PC-3 (cell line): ENCODE measurements around the gene MOAP1. TPM values are rescaled to one million over a fixed set of nuclear protein-coding genes. Genes with fewer than 3 reads are reported as not detected.
"Not testable (repeated sequence)": the region's sequence is repeated elsewhere in the genome, so short reads cannot be mapped to it uniquely, and the experiment has no call there.

ENCODE experiments used
- ATAC-seq: fragments of 200-7000 bp; cut with Tn5 transposase; 2 replicates; pipeline ENCODE4 v1.9.1; 2020; ENCODE audit warnings: mild to moderate bottlenecking, moderate library complexity
- BruUV-seq: library from RNA; stranded (reverse); fragments of 400-500 nt; replicated peaks from 2 replicates; lab custom pipeline; 2021; lab: Mats Ljungman, UMichigan
- CTCF ChIA-PET: fragments of 300-600 bp; sonication (Branson Sonifier 250); formaldehyde crosslinking; loops from one replicate; lab custom pipeline; 2022; ENCODE audit warnings: antibody characterized with exemption; lab: Charles Lee
- POLR2A ChIA-PET: fragments of 300-600 bp; sonication (Branson Sonifier 250); formaldehyde crosslinking; loops from one replicate; lab custom pipeline; 2022; ENCODE audit warnings: antibody characterized with exemption; ENCODE audit not compliant: unreplicated experiment; lab: Charles Lee
- DNase-seq: peaks from one replicate; pipeline ENCODE4 v3.0.0-alpha.2; 2015
- H2AFZ ChIP-seq: fragments of 300-600 bp; sonication (generic); 2 replicates; pipeline ENCODE4 v1.6.0; 2016; ENCODE audit warnings: antibody characterized with exemption, low read length
- H3F3A ChIP-seq: fragments of 300-600 bp; sonication (generic); one replicate; pipeline ENCODE4 v1.6.0; 2017; ENCODE audit warnings: antibody characterized with exemption, low read length, control low read depth, mild to moderate bottlenecking; ENCODE audit not compliant: unreplicated experiment
- H3K27ac ChIP-seq: fragments of 300-600 bp; sonication (generic); 2 replicates; pipeline ENCODE4 v1.5.1; 2016; ENCODE audit warnings: mild to moderate bottlenecking, low read length
- H3K27me3 ChIP-seq: fragments of 300-600 bp; sonication (generic); 2 replicates; pipeline ENCODE4 v1.6.1; 2016; ENCODE audit warnings: low read length, mixed read lengths
- H3K36me3 ChIP-seq: fragments of 300-600 bp; sonication (generic); 2 replicates; pipeline ENCODE4 v1.6.1; 2016; ENCODE audit warnings: low read depth, mixed run types, low read length, mixed read lengths
- H3K4me1 ChIP-seq: fragments of 300-600 bp; sonication (generic); 2 replicates; pipeline ENCODE4 v1.5.1; 2016; ENCODE audit warnings: low read length; ENCODE audit not compliant: insufficient read depth
- H3K4me2 ChIP-seq: fragments of 300-600 bp; sonication (generic); 2 replicates; pipeline ENCODE4 v1.6.0; 2016; ENCODE audit warnings: low read length
- H3K4me3 ChIP-seq: fragments of 300-600 bp; sonication (generic); 2 replicates; pipeline ENCODE4 v1.5.1; 2016; ENCODE audit warnings: mild to moderate bottlenecking, low read length, mixed read lengths
- H3K79me2 ChIP-seq: fragments of 300-600 bp; sonication (generic); 2 replicates; pipeline ENCODE4 v1.6.1; 2017; ENCODE audit warnings: low read length, mixed read lengths
- H3K9ac ChIP-seq: fragments of 300-600 bp; sonication (generic); 2 replicates; pipeline ENCODE4 v1.6.0; 2016; ENCODE audit warnings: mild to moderate bottlenecking, low read length
- H3K9me2 ChIP-seq: fragments of 300-600 bp; sonication (generic); replicated peaks from 2 replicates; pipeline ENCODE4 v1.6.1; 2016; ENCODE audit warnings: mixed run types, low read length, mixed read lengths
- H3K9me3 ChIP-seq: fragments of 300-600 bp; sonication (generic); 2 replicates; pipeline ENCODE4 v1.6.1; 2016; ENCODE audit warnings: low read length, mixed read lengths
- H4K20me1 ChIP-seq: fragments of 300-600 bp; sonication (generic); 2 replicates; pipeline ENCODE4 v1.6.1; 2016; ENCODE audit warnings: low read length, mixed read lengths
- EZH2 ChIP-seq: fragments of 300-600 bp; sonication (generic); IDR thresholded peaks from one replicate; pipeline ENCODE4 v1.6.1; 2017; ENCODE audit warnings: antibody characterized with exemption, mild to moderate bottlenecking, low read length; ENCODE audit not compliant: unreplicated experiment
- EZH2phosphoT487 ChIP-seq: fragments of 300-600 bp; sonication (generic); IDR thresholded peaks from 2 replicates; pipeline ENCODE4 v1.6.1; 2018; ENCODE audit warnings: mild to moderate bottlenecking, antibody characterized with exemption, low read length, borderline replicate concordance
- intact Hi-C: fragments of 100-400 bp; cut with micrococcal nuclease; formaldehyde crosslinking; loops from 2 replicates; pipeline ENCODE4 v1.9.0; 2023
- total RNA-seq: library from RNA; depleted of rRNA; stranded (reverse); fragments of >200 nt; gene quantifications from 2 replicates; pipeline ENCODE4 v1.2.3, GENCODE V29; 2014
- TF ChIP-seq, protein P1 (sequence below): fragments of 300-600 bp; sonication (generic); conservative IDR thresholded peaks from 2 replicates; pipeline ENCODE4 v1.5.1; 2017; ENCODE audit warnings: antibody characterized with exemption, low read depth, mild to moderate bottlenecking, low read length

The MOAP1 gene
- total RNA-seq, 1 experiment from 2014 or later = 15.6 TPM

DNA sequence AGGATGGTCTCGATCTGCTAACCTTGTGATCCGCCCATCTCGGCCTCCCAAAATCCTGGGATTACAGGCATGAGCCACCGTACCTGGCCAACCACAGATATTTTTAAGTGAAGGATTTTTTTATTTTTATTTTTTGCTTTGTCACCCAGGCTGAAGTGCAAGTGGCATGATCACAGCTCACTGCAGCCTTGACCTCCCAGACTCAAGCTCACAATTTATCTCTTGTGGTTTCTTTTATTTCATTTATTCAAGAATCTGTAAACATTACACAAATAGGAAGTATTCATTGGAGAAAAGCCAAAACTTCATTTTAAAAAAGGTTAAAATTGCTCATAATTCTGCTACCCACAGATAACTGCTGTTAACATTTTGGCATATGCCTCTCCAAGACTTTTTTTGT, 13.3 kb downstream of the MOAP1 start:
- Histone ChIP-seq H3K9ac (no peak overlapping the region), H3F3A (no peaks in the 10 kb centered on the region), H3K4me1 (peaks cover 4% of the 10 kb centered on the region; the same call in 1 of the 2 replicates), H3K9me2 (no peaks in the 10 kb centered on the region), H3K27me3 (no peaks in the 10 kb centered on the region), H3K4me2 (no peak overlapping the region), H3K9me3 (no peaks in the 10 kb centered on the region), H3K4me3 (no peak overlapping the region), H3K79me2 (no peaks in the 10 kb centered on the region), H4K20me1 (no peaks in the 10 kb centered on the region), H2AFZ (no peak overlapping the region), H3K27ac (no peak overlapping the region), H3K36me3 (no peaks in the 10 kb centered on the region)
- intact Hi-C loops = loop anchor here (10.0 kb wide), 1 partner anchor 57 kb away; the partner anchor contains the start of gene ITPK1
- ATAC-seq (peak; percentile 82), DNase-seq (peak; percentile 86)
- CTCF ChIA-PET = interaction anchor here (0.6 kb wide), 1 partner anchor 35 kb away, joined by 4 read pairs; the partner anchor contains the start of gene GON7
- TF ChIP-seq, protein P1, sequence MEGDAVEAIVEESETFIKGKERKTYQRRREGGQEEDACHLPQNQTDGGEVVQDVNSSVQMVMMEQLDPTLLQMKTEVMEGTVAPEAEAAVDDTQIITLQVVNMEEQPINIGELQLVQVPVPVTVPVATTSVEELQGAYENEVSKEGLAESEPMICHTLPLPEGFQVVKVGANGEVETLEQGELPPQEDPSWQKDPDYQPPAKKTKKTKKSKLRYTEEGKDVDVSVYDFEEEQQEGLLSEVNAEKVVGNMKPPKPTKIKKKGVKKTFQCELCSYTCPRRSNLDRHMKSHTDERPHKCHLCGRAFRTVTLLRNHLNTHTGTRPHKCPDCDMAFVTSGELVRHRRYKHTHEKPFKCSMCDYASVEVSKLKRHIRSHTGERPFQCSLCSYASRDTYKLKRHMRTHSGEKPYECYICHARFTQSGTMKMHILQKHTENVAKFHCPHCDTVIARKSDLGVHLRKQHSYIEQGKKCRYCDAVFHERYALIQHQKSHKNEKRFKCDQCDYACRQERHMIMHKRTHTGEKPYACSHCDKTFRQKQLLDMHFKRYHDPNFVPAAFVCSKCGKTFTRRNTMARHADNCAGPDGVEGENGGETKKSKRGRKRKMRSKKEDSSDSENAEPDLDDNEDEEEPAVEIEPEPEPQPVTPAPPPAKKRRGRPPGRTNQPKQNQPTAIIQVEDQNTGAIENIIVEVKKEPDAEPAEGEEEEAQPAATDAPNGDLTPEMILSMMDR = no peak
- TF ChIP-seq EZH2phosphoT487 (no peak), EZH2 (no peak)
- POLR2A ChIA-PET = interaction anchor here (0.6 to 1.1 kb wide), 4 partner anchors 12 to 604 kb away, joined by 3 to 4 read pairs (median 3); no protein-coding TSS in a partner anchor
- no TSS peak for BruUV-seq

DNA sequence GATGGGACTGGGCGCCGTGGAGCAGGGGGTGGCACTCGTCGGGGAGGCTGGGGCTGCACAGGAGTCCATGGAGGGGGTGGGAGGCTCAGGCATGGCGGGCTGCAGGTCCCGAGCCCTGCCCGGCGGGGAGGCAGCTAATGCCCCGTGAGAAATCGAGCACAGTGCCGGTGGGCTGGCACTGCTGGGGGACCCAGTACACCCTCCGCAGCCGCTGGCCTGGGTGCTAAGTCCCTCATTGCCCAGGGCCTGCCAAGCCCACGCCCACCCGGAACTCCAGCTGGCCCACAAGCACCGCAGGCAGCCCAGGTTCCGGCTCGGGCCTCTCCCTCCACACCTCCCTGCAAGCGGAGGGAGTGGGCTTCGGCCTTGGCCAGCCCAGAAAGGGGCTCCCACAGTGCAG, 14.6 kb downstream of the MOAP1 start:
- H3K4me3 ChIP-seq, H2AFZ ChIP-seq, H3K9ac ChIP-seq, H3F3A ChIP-seq, CTCF ChIA-PET, H4K20me1 ChIP-seq, H3K27me3 ChIP-seq, BruUV-seq, H3K9me3 ChIP-seq, POLR2A ChIA-PET, H3K36me3 ChIP-seq, H3K4me2 ChIP-seq, H3K79me2 ChIP-seq, ATAC-seq, H3K4me1 ChIP-seq, DNase-seq, H3K9me2 ChIP-seq, H3K27ac ChIP-seq: not testable (repeated sequence)
- intact Hi-C loops = loop anchor here (10.0 kb wide), 1 partner anchor 55 kb away; the partner anchor contains the start of gene ITPK1

DNA sequence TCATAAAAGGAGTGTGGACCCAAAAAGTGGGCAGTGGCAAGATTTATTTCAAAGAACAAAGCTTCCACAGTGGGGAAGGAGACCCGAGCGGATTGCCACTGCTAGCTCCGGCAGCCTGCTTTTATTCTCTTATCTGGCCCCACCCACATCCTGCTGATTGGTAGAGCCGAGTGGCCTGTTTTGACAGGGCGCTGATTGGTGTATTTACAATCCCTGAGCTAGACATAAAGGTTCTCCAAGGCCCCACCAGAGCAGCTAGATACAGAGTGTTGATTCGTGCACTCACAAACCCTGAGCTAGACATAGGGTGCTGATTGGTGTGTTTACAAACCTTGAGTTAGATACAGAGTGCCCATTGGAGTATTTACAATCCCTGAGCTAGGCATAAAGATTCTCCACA, 15.1 kb downstream of the MOAP1 start:
- H3K9me3 ChIP-seq, H3K27me3 ChIP-seq, BruUV-seq, H3K79me2 ChIP-seq, H3K9ac ChIP-seq, H3F3A ChIP-seq, H3K4me2 ChIP-seq, POLR2A ChIA-PET, H2AFZ ChIP-seq, H4K20me1 ChIP-seq, H3K4me1 ChIP-seq, H3K4me3 ChIP-seq, H3K9me2 ChIP-seq, DNase-seq, CTCF ChIA-PET, H3K36me3 ChIP-seq, ATAC-seq, H3K27ac ChIP-seq: not testable (repeated sequence)
- intact Hi-C loops = loop anchor here (10.0 kb wide), 1 partner anchor 55 kb away; the partner anchor contains the start of gene ITPK1

DNA sequence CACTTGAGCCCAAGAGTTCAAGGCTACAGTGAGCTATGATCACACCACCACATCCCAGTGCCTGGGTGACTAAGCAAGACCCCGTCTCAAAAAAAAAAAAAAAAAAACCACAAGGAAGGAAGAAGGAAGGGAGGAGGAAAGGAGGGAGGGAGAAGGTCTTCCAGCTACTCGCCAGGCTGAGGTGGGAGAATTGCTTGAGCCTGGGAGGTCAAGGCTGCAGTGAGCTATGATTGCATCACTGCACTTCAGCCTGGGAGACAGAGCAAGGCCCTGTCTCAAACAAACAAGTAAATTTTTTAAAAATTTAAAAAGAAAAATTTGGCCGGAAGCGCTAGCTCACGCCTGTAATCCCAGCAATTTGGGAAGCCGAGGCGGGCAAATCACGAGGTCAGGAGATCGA, 16.1 kb downstream of the MOAP1 start:
- DNase-seq, intact Hi-C loops, H3K36me3 ChIP-seq, H3K27me3 ChIP-seq, BruUV-seq, H4K20me1 ChIP-seq, H3K4me3 ChIP-seq, POLR2A ChIA-PET, H3K27ac ChIP-seq, H2AFZ ChIP-seq, H3K9me3 ChIP-seq, ATAC-seq, H3F3A ChIP-seq, CTCF ChIA-PET, H3K9ac ChIP-seq, H3K9me2 ChIP-seq, H3K79me2 ChIP-seq, H3K4me1 ChIP-seq, H3K4me2 ChIP-seq: not testable (repeated sequence)

DNA sequence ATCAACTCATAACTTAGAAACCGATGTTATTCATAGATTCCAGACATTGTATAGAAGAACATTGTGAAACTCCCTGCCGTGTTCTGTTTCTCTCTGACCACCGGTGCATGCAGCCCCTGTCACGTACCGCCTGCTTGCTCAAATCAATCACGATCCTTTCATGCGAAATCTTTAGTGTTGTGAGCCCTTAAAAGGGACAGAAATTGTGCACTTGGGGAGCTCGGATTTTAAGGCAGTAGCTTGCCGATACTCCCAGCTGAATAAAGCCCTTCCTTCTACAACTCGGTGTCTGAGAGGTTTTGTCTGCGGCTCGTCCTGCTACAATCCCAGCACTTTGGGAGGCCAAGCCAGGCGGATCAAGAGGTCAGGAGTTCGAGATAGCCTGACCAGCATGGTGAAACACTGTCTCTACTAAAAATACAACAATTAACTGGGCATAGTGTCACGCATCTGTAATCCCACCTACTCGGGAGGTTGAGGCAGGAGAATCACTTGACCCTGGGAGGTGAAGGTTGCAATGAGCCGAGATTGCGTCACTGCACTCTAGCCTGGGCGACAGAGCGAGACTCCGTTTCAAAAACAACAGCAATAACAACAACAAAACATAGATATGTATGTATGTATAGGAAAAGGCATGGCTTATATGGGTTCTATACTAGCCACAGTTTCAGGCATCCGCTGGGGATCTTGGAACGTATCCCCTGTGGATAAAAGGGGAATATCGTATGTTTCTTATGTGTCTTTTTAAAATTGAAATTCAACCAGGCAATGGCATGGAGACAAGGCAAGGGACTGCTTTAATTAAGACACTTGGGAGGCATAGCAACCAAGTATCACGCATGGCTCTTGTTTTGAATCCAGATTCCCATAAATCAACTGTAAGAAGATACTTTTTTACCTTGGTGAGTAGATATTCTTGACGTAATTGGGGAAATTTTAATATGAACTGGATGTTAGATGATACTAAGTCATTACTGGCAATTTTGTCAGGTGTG, 19.1 kb downstream of the MOAP1 start:
- not testable (repeated sequence) for ATAC-seq, BruUV-seq

More for the DNA sequence above, 19.1 kb downstream of the MOAP1 start:
- H3K27ac ChIP-seq, POLR2A ChIA-PET, H3K9me2 ChIP-seq, H3K4me3 ChIP-seq, intact Hi-C loops, H3K4me2 ChIP-seq, H4K20me1 ChIP-seq, DNase-seq, H3K9ac ChIP-seq, H3K27me3 ChIP-seq, CTCF ChIA-PET, H3K9me3 ChIP-seq, H3F3A ChIP-seq, H2AFZ ChIP-seq, H3K36me3 ChIP-seq, H3K79me2 ChIP-seq, H3K4me1 ChIP-seq: not testable (repeated sequence)
